ENCODE data around the gene LAMC3.
A peak's percentile ranks its signal among the peaks of the same experiment; 100 is the strongest.
"Not testable (repeated sequence)": the region's sequence is repeated elsewhere in the genome, so short reads cannot be mapped to it uniquely, and the experiment has no call there.

The LAMC3 gene

GRCh38 chr9:131082774-131083512, 74.0 kb downstream of the LAMC3 start:
- no peak for DNase-seq

- DNase-seq: no peak
Observed at GRCh38 chr9:131084661-131085369, 75.8 kb downstream of the LAMC3 start.

GRCh38 chr9:131085370-131086122, 76.6 kb downstream of the LAMC3 start:
- DNase-seq: no peak

DNA sequence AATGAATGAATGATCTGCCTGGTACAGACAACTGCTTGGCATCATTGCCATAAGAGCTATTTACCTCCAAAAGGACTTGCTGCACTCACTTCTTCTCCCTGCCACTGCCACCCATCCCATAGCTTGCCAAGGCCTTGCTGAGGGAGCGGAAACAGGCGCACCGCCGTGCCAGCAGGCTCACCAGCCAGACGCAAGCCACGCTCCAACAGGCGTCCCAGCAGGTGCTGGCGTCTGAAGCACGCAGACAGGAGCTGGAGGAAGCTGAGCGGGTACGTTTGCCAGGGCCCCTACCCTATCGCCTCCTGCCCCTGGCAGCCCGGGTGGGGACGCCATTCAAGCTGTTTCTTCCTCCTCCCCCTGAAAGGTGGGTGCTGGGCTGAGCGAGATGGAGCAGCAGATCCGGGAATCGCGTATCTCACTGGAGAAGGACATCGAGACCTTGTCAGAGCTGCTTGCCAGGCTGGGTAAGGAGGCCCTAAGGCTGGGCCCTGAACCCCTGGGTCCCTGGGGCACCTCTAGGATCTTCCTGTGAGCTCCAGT, 78.5 kb downstream of the LAMC3 start:
- no peak for DNase-seq

DNA sequence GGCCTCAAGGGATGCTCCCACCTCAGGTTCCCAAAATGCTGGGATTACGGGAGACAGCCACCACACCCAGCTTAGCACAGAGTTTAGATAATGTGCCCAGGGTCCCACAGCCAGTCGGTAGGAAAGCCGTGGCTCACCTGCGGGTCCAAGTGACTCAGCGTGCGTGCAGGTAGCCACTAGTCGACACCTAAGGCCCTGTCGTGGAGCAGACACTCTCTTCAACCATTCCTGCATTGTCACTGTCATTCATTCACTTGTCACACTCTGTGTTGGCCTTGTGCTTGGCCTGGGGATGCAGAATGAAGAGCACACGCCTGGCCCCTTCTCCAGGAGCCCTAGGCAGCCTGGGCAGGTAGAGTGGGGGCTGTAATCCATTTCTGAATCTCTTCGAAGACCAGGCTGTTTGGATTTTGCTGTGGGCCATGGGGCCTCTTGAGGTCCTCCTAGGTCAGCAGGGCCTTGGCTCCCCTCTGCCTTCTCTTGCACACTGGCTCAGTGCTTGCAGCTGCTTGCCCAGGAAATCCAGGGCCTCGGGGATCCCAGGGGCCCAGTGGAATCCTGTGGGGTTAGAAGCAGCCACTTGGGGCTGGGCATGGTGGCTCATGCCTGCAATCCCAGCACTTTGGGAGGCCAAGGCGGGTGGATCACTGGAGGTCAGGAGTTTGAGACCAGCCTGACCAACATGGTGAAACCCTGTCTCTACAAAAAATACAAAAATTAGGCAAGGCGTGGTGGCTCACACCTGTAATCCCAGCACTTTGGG, 81.2 kb downstream of the LAMC3 start:
- no peak for DNase-seq

DNA sequence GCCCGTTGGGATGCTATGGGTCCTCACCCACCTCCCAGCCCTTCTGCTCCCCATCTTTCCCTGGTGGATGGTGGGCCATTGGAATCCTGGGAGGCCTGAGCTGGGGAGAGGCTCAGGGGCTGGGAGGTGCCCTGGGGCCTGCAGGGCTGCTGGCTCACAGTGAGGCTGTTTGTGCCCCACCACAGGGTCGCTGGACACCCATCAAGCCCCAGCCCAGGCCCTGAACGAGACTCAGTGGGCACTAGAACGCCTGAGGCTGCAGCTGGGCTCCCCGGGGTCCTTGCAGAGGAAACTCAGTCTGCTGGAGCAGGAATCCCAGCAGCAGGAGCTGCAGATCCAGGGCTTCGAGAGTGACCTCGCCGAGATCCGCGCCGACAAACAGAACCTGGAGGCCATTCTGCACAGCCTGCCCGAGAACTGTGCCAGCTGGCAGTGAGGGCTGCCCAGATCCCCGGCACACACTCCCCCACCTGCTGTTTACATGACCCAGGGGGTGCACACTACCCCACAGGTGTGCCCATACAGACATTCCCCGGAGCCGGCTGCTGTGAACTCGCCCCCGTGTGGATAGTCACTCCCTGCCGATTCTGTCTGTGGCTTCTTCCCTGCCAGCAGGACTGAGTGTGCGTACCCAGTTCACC, 82.5 kb downstream of the LAMC3 start:
- no peak for DNase-seq

- DNase-seq: no peak
Observed at GRCh38 chr9:131092030-131092429, 83.1 kb downstream of the LAMC3 start.

DNA sequence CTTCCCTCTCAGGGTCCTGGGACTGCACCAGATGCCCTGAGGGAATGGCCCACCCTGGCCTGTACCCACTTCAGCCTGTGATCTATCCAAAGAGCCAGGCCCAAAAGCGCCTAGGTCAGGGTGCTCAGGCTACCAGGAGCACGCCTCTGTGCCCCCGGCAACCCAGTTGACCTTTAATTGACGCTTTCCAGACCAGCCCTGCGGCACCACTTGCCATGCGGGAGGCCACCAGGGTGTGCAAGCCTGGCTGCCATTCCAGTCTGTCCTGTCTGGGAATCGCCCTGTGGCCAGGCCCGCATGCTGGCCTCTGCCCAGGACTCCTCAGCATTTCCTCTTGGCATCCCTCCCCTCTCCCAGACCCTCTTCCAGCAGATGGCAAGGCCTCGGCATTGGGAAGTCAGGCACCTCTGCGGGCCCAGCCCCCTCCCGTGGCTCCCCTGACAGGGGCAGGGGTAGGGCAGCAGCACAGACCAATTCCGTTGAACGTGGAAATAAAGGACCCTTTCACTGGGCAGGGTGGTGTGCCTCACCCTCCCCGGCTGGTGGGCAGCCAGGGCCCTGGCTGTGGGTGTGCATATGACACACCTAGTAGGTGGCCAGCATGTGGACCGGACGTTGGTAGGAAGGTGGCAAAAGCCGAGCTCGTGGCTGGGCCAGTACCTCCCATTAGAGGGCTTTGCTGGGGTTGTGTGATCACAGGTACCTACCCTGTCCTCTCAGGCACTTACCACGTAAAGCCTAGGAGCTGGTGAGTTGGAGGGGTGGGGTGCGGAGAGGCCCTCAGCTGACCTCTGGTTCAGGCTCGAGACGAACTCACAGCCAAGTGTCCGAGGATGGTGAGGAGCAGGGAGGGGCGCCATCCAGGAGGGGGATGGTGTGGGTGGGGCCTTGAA, 83.8 kb downstream of the LAMC3 start:
- DNase-seq: no peak

DNA sequence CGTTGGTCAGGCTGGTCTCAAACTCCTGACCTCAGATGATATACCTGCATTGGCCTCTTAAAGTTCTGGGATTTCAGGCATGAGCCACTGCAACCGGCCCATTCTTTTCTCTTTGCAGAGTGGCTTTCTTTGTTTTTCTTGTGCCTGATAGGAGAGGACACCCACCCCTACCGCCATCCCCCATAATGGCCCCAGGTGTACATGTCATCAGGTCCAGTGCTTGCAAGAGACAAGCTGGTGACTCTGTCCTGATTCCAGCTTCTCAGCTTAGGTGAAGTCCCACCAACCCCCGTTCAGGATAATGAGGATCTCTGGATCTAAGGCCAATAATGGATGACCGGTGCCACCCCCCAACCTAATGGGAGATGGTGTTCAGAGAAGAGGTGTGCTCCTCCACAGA, 85.0 kb downstream of the LAMC3 start:
- DNase-seq: no peak

GRCh38 chr9:131094622-131095021, 85.6 kb downstream of the LAMC3 start:
- DNase-seq: no peak

DNA sequence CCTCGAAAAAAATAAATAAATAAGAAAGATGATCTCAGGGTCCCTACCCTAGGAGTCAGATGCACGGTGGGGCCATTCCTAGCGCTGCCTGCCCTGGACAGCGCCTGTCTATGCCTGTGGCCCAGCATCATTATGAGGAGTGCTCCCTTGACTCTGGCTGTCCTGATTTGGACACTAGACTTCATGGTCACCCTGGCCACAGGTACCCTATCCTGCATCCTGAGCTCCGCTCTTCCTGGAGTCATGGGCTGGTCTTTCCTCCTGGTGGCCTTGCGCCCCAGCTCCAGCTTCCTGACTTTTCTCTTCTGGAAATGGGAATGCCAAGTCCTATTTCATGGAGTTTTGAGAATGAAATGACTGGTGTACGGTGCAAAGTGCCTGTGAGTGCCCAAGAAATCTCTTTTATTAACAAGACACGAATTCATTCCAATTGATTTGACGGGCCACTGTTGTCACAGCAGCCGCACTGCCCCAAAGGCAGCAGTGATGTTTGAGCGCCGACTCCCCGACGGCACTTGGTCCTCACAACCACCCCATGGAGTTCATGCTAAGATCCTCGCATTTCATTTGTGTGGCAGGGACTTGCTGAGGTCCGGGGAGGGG, 86.8 kb downstream of the LAMC3 start:
- no peak for DNase-seq

GRCh38 chr9:131096269-131097125, 87.5 kb downstream of the LAMC3 start, which contains the start of gene AIF1L:
AIF1L (plus strand) TSS chr9:131096531; CDS start chr9:131096630, 99 bp downstream.
- DNase-seq: peak; percentile 34

- DNase-seq: no peak
Observed at GRCh38 chr9:131097126-131097947, 88.4 kb downstream of the LAMC3 start.

- DNase-seq: no peak
Observed at GRCh38 chr9:131097948-131098278, 88.9 kb downstream of the LAMC3 start.

DNA sequence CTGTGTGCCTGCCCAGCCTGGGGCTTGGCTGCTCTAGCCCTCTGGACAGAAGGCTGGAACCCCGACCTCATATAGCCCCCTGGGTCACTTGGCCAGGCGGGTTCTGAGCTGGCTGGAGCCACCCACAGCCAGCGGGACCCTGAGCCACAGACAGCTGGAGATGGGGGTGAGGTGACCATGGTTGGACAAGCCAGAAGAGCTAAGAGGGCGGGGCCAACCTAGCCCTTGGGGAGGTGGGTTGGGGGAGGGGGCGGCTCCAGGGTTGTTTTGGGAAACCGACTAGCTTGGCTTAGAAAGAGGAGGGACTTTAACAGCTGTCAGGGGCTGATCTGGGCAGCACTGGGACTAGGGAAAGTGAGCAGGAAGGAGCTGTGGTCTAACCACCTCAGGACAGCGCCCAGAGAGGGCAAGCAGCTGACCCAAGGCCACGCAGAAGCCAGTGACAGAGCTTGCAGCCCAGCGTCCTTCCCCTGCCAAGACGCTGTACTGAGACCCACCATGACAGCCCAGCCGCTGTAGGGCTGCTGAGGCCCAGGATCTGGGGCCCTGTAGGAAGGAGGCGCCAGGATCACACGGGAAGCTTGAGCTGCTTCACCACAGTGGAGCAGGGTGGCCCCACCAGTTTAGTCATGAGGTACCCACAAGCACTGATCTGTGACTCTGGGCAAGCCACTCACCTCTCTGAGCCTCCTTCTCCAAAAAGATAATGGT, 89.6 kb downstream of the LAMC3 start:
- DNase-seq: no peak

DNA sequence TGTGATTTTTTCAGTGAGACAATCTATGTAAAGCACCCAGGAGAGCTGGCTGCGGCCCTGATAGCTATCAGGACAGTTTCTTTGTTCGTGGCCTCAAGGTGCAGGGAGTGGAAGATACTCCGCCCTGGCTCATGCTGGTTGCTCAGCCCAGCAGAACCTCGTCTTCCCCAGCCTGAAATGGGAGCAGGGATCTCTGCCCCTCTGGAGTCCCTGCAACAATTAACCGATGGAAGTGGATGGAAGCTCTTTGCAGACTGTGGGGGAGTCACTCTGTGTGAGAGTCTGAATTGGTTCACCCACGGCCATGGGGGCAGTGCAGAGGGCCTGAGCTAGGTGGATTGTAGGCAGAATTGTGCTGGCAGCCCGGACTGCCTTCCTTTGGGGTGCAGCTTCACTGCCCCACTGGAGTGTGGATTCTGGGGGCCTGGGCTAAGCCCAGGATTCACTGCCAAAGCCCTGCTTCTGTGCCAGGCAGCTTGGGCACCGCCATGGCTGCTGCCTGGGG, 90.2 kb downstream of the LAMC3 start:
- DNase-seq: no peak

DNA sequence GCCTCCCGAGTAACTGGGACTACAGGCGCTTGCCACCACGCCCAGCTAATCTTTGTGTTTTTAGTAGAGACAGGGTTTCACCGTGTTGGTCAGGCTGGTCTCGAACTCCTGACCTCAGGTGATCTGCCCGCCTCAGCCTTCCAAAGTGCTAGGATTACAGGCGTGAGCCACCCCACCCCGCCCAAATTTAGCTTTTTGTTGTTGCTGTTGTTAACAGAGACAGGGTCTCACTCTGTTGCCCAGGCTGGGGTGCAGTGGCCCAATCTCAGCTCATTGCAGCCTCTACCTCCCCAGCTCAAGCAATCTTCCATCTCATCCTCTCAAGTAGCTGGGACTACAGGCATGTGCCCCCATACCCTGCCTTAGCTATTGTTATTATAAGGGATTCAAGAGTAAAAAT, 90.9 kb downstream of the LAMC3 start:
- not testable (repeated sequence) for DNase-seq

- no peak for DNase-seq
Observed at GRCh38 chr9:131100445-131100844, 91.5 kb downstream of the LAMC3 start.

Data from stimulated activated CD4-positive, alpha-beta T cell treated with anti-CD3 and anti-CD28 coated beads, Interleukin-4, amount 100 ng/mL, for 1 hour (primary cell).